ENCODE data around the gene CACNA1D.

DNA sequence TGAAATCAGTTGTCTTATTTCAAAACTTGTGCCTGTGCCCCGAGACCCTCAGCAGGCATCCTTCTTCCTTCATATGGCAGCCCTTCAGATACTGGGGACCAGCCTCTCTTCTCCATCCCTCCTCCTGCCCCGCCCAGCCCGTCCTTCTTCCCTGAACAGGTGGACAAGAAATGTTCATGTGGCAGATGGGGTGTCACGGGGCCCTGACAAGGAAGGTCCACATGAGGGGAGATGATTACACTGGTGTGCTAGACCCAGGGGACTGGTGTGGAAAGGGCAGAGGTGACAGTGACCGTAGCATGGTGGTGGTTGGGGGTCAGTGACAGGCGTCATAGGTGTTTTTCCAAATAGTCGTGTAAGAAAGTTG lies 200.9 kb downstream of the CACNA1D start:
- TF ChIP-seq CTCF (IDR thresholded peaks at IDR 0.05) (no peak), POLR2A (IDR thresholded peaks at IDR 0.05) (no peak)

Data from body of pancreas (tissue), 4 donors.